T-cell (primary cell): Measurements from ENCODE around the gene DGKE. TPM values are rescaled to one million over a fixed set of nuclear protein-coding genes. Genes with fewer than 3 reads are reported as not detected.

Experiments
- ATAC-seq, 4 experiments: fragments of 200-7000 bp in 3 of 4; fragments of 150-1000 bp in 1 of 4; cut with Tn5 transposase; replicated peaks in 1 of 4; 1 replicate in 3 of 4; 2 replicates in 1 of 4; pipeline ENCODE4 v1.10.0; 2021; ENCODE audit warnings: moderate library complexity in 3 of 4, mild to moderate bottlenecking in 2 of 4, moderate number of reproducible peaks in 1 of 4
- CTCF ChIA-PET, 2 donors: fragments of 300-600 bp; sonication (Branson Sonifier 250); formaldehyde crosslinking; loops; one replicate each; lab custom pipeline; 2022; ENCODE audit warnings: antibody characterized with exemption in 2 of 2; lab: Charles Lee
- POLR2A ChIA-PET, 2 donors: fragments of 300-600 bp; sonication (Branson Sonifier 250); formaldehyde crosslinking; loops; one replicate each; lab custom pipeline; 2022; ENCODE audit warnings: antibody characterized with exemption in 2 of 2; lab: Charles Lee
- DNase-seq, 35 experiments: peaks; one replicate each; pipeline versions ENCODE4 v3.0.0 to v3.0.0-alpha.2; 2013 to 2023
- H3K27ac ChIP-seq: one replicate; pipeline ENCODE4 v1.5.1; 2013; ENCODE audit warnings: low read length
- H3K27me3 ChIP-seq, 2 experiments: replicated peaks in 1 of 2; 1 replicate in 1 of 2; 2 replicates in 1 of 2; pipeline versions ENCODE4 v1.6.1 to v1.7.0; 2013; ENCODE audit warnings: low read length in 1 of 2, mixed read lengths in 1 of 2; ENCODE audit not compliant: control insufficient read depth in 2 of 2, insufficient read depth in 2 of 2; ENCODE audit errors: extremely low read depth in 1 of 2
- H3K36me3 ChIP-seq, 2 donors: 1 replicate in 1 of 2; 2 replicates in 1 of 2; pipeline versions ENCODE4 v1.6.1 to v1.7.0; 2013; ENCODE audit warnings: low read length in 1 of 2; ENCODE audit not compliant: control insufficient read depth in 2 of 2, insufficient read depth in 1 of 2; ENCODE audit errors: extremely low read depth in 1 of 2
- H3K4me1 ChIP-seq, 2 experiments: 1 replicate in 1 of 2; 2 replicates in 1 of 2; pipeline versions ENCODE4 v1.6.1 to v1.7.0; 2013; ENCODE audit warnings: low read length in 2 of 2, mixed read lengths in 1 of 2; ENCODE audit not compliant: insufficient read depth in 2 of 2, control insufficient read depth in 1 of 2; ENCODE audit errors: extremely low read depth in 1 of 2
- H3K4me3 ChIP-seq, 2 donors: 1 replicate in 1 of 2; 2 replicates in 1 of 2; pipeline versions ENCODE4 v1.5.1 to v1.7.0; 2013; ENCODE audit warnings: mild to moderate bottlenecking in 2 of 2, low read length in 1 of 2, moderate library complexity in 1 of 2; ENCODE audit not compliant: control insufficient read depth in 1 of 2; ENCODE audit errors: extremely low read depth in 1 of 2
- H3K9me3 ChIP-seq: 2 replicates; pipeline ENCODE4 v1.7.0; 2013
- H3K27ac Mint-ChIP-seq, 2 donors: one replicate each; pipeline ENCODE4 v1.8.0; 2020 to 2021; ENCODE audit warnings: mild to moderate bottlenecking in 2 of 2, mixed read lengths in 2 of 2
- H3K27me3 Mint-ChIP-seq, 2 donors: one replicate each; pipeline ENCODE4 v1.8.0; 2021 to 2022; ENCODE audit warnings: mixed read lengths in 2 of 2
- H3K36me3 Mint-ChIP-seq: one replicate; pipeline ENCODE4 v1.8.0; 2021; ENCODE audit warnings: mixed read lengths
- H3K4me1 Mint-ChIP-seq, 3 donors: one replicate each; pipeline ENCODE4 v1.8.0; 2020 to 2022; ENCODE audit warnings: mixed read lengths in 3 of 3, mild to moderate bottlenecking in 1 of 3
- H3K4me3 Mint-ChIP-seq, 3 donors: one replicate each; pipeline ENCODE4 v1.8.0; 2020 to 2022; ENCODE audit warnings: mild to moderate bottlenecking in 3 of 3, mixed read lengths in 3 of 3, moderate library complexity in 3 of 3
- H3K9me3 Mint-ChIP-seq, 3 donors: one replicate each; pipeline ENCODE4 v1.8.0; 2020 to 2022; ENCODE audit warnings: mixed read lengths in 3 of 3
- whole genome bisulfite sequencing: methylation state at CpG from one replicate; pipeline ENCODE4 v1.1.5; 2013; ENCODE audit warnings: missing lambda C conversion rate; ENCODE audit not compliant: insufficient coverage; 5-methylcytosine and 5-hydroxymethylcytosine counted together
- total RNA-seq, 35 experiments: library from RNA in 6 of 35; stranded (reverse) in 6 of 35; fragments of 120-200 nt in 1 of 35; gene quantifications; one replicate each; pipeline versions ENCODE4 v1.2.1 to v1.2.4 and lab custom pipeline; 2013 to 2026

Gene DGKE
- total RNA-seq, 5 donors from 2014 or later (not counting 1 experiment from before 2014, with no cell fraction given) = 31.6 to 39.2 (median 36.8) TPM

DNA sequence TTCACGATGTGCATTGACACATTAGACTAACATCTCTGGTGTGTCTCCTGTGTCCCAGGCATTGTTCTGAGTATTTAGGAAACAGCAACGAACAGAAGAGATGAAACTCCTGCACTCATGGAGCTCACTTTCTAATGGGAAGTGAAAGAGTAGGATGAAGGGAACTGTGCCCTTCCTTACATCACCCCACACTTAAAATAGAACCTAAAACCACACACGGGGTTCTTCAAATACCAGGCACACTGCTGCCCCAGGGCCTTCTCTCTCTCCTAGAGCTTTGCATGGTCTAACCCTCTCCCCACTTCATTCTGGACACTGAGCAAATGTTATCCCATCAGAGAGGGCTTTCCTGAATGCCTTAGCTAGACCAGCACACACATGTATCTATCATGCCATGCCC, 46.2 kb downstream of the DGKE start:
- Mint-ChIP-seq H3K4me1 (peaks cover 0 to 6% (median 2%) of the 10 kb centered on the region in 3 donors), H3K27me3 (no peaks in the 10 kb centered on the region), H3K4me3 (no peak overlapping the region), H3K27ac (no peak overlapping the region), H3K9me3 (no peaks in the 10 kb centered on the region), H3K36me3 (no peaks in the 10 kb centered on the region)
- no peaks in the 10 kb centered on the region for H3K9me3 ChIP-seq
- H3K27ac ChIP-seq = no peak overlapping the region
- no peak overlapping the region for H3K4me3 ChIP-seq
- ATAC-seq (no peak), DNase-seq (no peak)
- ChIA-PET POLR2A (no interaction called here), CTCF (no interaction called here)
- no peaks in the 10 kb centered on the region for H3K36me3 ChIP-seq
- H3K4me1 ChIP-seq = no peaks in the 10 kb centered on the region
- no peaks in the 10 kb centered on the region for H3K27me3 ChIP-seq
- 40% methylated on average over 1 of the region's 3 CpGs for WGBS

- H3K36me3 Mint-ChIP-seq = no peaks in the 10 kb centered on the region
- Histone ChIP-seq H3K4me1 (no peaks in the 10 kb centered on the region), H3K27me3 (no peaks in the 10 kb centered on the region), H3K27ac (no peak overlapping the region), H3K4me3 (no peak overlapping the region), H3K36me3 (no peaks in the 10 kb centered on the region), H3K9me3 (no peaks in the 10 kb centered on the region)
- H3K4me1 Mint-ChIP-seq = peaks cover 0 to 6% (median 2%) of the 10 kb centered on the region in 3 donors
- no peaks in the 10 kb centered on the region for H3K9me3 Mint-ChIP-seq
- 100% methylated on average over 2 of the region's 8 CpGs for WGBS
- CTCF ChIA-PET = no interaction called here
- H3K27ac Mint-ChIP-seq = no peak overlapping the region
- ATAC-seq = no peak
- POLR2A ChIA-PET = no interaction called here
- no peak for DNase-seq
- H3K27me3 Mint-ChIP-seq = no peaks in the 10 kb centered on the region
- no peak overlapping the region for H3K4me3 Mint-ChIP-seq
Measured at GRCh38 chr17:56880571-56880970, 46.6 kb downstream of the DGKE start.

- ChIA-PET POLR2A (no interaction called here), CTCF (interaction anchor here in 1 of 2 donors (0.6 kb wide), 1 partner anchor 901 kb away, joined by 3 read pairs; no protein-coding TSS in a partner anchor)
- WGBS = 100% methylated on average over 1 of the region's 3 CpGs
- H3K27ac Mint-ChIP-seq = no peak overlapping the region
- H3K36me3 Mint-ChIP-seq = peaks cover 6% of the 10 kb centered on the region
- Histone ChIP-seq H3K4me3 (no peak overlapping the region), H3K36me3 (no peaks in the 10 kb centered on the region), H3K4me1 (no peaks in the 10 kb centered on the region), H3K27ac (no peak overlapping the region), H3K27me3 (no peaks in the 10 kb centered on the region), H3K9me3 (no peaks in the 10 kb centered on the region)
- DNase-seq (no peak), ATAC-seq (no peak)
- H3K4me1 Mint-ChIP-seq = peaks cover 0 to 6% (median 2%) of the 10 kb centered on the region in 3 donors
- no peaks in the 10 kb centered on the region for H3K9me3 Mint-ChIP-seq
- H3K4me3 Mint-ChIP-seq = no peak overlapping the region
- no peaks in the 10 kb centered on the region for H3K27me3 Mint-ChIP-seq
Measured at GRCh38 chr17:56881685-56882295, 47.8 kb downstream of the DGKE start.

DNA sequence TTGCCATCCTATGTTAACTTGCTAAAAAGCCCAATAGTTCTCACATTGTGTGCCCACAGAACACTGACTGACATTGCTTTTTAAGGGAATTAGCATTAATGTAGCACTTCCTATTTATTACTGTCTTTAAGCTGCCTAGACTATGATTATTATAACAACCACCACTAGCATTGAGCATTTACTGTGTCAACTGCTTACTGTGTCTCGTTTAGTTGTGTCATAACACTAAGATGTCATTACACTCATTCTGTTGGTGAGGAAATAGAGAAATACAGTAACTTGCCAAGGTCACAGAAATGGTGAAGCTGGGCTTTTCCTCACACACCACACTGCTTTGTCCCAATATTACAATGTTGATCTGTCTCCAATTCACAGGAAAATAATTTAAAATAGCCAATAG, 49.7 kb downstream of the DGKE start:
- ChIA-PET CTCF (no interaction called here), POLR2A (no interaction called here)
- Mint-ChIP-seq H3K27me3 (no peaks in the 10 kb centered on the region), H3K27ac (no peak overlapping the region), H3K4me3 (no peak overlapping the region), H3K4me1 (no peaks in the 10 kb centered on the region), H3K9me3 (peaks cover 4 to 16% (median 7%) of the 10 kb centered on the region in 3 donors), H3K36me3 (peaks cover 22% of the 10 kb centered on the region)
- Histone ChIP-seq H3K36me3 (peaks cover 2 to 4% of the 10 kb centered on the region in 2 donors), H3K4me3 (no peak overlapping the region), H3K4me1 (no peaks in the 10 kb centered on the region), H3K27ac (no peak overlapping the region), H3K27me3 (no peaks in the 10 kb centered on the region), H3K9me3 (no peaks in the 10 kb centered on the region)
- WGBS = no CpG with 5 or more reads among the region's 1 CpG
- DNase-seq (no peak), ATAC-seq (no peak)

- 89% methylated on average over 2 of the region's 6 CpGs for WGBS
- ChIA-PET CTCF (no interaction called here), POLR2A (no interaction called here)
- ATAC-seq = no peak
- Histone ChIP-seq H3K36me3 (peaks cover 4 to 7% of the 10 kb centered on the region in 2 donors), H3K4me1 (no peaks in the 10 kb centered on the region), H3K27me3 (no peaks in the 10 kb centered on the region), H3K4me3 (no peak overlapping the region), H3K9me3 (no peaks in the 10 kb centered on the region), H3K27ac (no peak overlapping the region)
- Mint-ChIP-seq H3K4me3 (no peak overlapping the region), H3K27me3 (no peaks in the 10 kb centered on the region), H3K4me1 (no peaks in the 10 kb centered on the region), H3K9me3 (peaks cover 4 to 21% (median 7%) of the 10 kb centered on the region in 3 donors), H3K36me3 (peaks cover 32% of the 10 kb centered on the region), H3K27ac (peak overlapping the region in 1 of 2 donors; percentile 11)
- no peak for DNase-seq
Measured at GRCh38 chr17:56884483-56885311, 50.7 kb downstream of the DGKE start.

- Mint-ChIP-seq H3K4me3 (no peak overlapping the region), H3K4me1 (no peaks in the 10 kb centered on the region), H3K27me3 (no peaks in the 10 kb centered on the region), H3K9me3 (peaks cover 4 to 21% (median 7%) of the 10 kb centered on the region in 3 donors), H3K36me3 (peaks cover 38% of the 10 kb centered on the region), H3K27ac (no peak overlapping the region)
- Histone ChIP-seq H3K4me1 (no peaks in the 10 kb centered on the region), H3K9me3 (no peaks in the 10 kb centered on the region), H3K36me3 (peaks cover 4 to 13% of the 10 kb centered on the region in 2 donors), H3K27me3 (no peaks in the 10 kb centered on the region), H3K27ac (no peak overlapping the region), H3K4me3 (no peak overlapping the region)
- DNase-seq = no peak
- ChIA-PET CTCF (no interaction called here), POLR2A (no interaction called here)
- WGBS = no CpG with 5 or more reads among the region's 2 CpGs
- ATAC-seq = no peak
Measured at GRCh38 chr17:56885312-56885657, 51.3 kb downstream of the DGKE start.
